GM21367 (cell line): ENCODE data around the gene MAML2.

ENCODE experiments used
- ATAC-seq: cut with Tn5 transposase; IDR thresholded peaks from one replicate; pipeline ENCODE4 v1.9.1; 2021; ENCODE audit not compliant: unreplicated experiment

MAML2 gene

DNA sequence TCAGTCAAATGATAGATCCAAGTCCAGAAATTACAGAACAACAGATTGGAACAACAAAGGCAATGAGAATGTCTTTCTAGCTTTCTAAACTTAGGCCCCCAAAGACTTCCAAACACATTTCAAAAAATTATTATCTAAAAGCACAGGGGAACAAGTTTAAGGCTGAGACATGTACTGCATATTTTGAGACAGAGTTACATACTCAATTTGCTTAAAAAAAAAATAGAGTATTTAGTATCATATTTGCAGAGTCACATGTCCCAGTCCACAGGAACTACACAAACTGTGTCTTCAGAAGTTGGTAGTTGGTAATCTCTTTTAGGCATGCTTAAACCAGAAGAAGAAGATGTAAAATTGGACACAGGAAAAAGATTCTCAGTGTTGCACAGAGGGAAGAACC, 127.2 kb downstream of the MAML2 start:
- ATAC-seq: no peak

DNA sequence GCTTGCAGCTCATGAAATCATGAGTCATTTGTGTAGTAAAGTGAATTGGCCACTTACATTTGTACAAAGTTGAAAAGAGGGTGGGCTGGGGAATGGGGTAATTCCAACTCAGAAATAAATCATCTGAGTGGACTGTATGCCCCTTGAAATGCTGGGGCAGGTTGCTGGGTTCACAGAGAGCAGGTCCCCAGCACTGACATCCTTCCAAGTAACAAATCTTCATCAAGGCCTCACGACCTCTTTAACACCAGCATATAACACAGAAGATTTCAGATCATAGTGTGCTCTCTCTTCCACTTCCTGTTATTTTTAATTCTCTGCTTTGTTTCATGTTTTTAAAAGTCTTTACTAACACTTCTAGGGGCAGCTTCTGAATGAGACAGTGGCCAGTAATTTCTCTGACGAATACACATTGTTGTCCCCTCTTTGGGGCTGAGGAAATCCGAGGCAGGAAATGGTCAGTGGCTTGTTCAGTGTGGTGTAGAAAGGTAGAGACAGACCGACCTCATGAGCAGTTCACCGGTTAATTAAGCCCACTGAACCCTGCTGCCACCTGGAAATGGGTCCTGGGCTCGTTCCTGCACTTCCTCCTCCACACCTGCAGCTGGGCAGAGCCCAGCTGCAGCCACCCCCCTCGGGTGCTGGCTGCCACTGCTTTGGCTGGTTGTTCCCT, 127.7 kb downstream of the MAML2 start:
- peak; percentile 68 for ATAC-seq

DNA sequence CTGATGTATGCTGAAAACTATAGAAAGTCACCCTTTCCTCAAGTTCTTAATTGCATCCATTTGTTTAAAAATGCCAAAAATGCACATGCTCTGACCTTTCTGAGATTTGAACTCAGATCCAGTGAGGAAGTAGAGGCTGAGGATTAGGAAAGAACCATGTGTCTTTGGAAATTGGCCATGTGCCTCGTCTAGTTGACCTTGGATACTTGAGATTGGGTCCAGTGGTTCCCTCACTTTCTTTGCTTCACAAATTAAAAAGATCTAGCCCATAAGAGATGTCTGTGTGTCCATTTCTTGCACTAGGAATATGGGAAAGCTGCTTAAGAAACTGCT, 128.3 kb downstream of the MAML2 start:
- no peak for ATAC-seq

- no peak for ATAC-seq
Observed at GRCh38 chr11:96213500-96213899, 129.5 kb downstream of the MAML2 start.

- ATAC-seq: no peak
Observed at GRCh38 chr11:96211436-96211835, 131.6 kb downstream of the MAML2 start.

DNA sequence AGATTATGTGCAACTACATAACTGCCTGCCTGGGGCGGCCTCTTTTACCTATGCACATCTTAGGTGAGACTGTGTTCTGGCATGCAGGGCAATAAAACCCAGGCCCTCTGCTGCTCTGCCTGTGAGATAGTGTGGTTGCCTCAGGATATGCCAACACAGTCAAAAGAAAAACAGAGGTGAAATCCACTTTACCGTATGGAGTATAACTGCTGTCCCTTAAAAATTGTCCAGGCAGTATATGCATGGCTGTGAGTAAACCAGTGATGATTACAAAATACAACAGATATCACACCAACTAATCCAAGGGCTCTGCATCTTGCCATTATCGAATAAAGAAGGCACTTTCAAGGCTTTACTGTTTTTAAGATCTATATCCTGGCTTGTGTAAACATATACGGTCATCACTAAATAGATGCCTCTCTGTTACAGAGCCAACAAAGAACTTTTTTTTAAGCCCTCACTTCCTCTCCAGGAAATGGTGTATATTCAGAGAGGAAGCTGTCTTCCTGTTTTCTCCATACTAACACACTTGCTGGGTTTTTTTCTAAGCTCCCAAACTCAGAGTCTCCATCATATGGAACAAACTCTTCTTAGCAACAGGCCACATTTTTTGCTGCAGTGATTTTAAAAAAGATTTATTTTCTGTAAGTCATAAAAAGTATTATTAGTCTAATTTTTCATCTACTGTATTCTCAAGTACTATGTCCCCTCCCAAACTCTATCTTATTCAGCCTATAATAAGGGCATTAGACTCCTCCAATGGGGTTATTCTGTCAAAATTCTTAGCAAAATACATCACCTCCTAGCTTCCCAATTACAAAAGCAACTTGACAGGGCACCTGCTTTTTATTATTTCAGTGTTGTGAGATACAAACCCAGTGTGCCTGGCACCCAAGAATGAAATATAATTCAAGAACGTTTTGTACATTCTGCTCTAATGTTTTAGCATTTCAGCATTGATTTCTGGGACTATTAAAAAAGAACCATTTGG, 135.2 kb downstream of the MAML2 start:
- no peak for ATAC-seq

GRCh38 chr11:96206955-96207354, 136.0 kb downstream of the MAML2 start:
- no peak for ATAC-seq

DNA sequence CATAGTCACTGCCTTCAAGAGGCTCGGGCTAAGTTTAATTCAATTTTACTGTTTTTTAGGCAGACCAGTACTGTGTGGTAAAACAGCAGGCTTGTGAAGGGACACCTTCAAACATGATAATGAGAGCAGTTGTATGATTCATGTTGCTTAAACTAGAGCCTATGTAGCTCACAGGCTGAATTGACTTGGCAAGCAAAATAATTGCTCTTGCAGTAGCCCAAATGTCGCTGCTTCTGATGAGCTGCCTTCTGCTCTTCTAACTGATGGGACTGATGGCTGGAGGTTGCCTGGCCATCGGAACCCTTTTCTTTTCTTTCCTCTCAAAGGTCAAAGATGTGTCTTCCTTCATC, 137.6 kb downstream of the MAML2 start:
- no peak for ATAC-seq

GRCh38 chr11:96204721-96205459, 138.1 kb downstream of the MAML2 start:
- no peak for ATAC-seq

- ATAC-seq: no peak
Observed at GRCh38 chr11:96204366-96204659, 138.7 kb downstream of the MAML2 start.

GRCh38 chr11:96203567-96204365, 139.2 kb downstream of the MAML2 start:
- no peak for ATAC-seq

- ATAC-seq: no peak
Observed at GRCh38 chr11:96200243-96200642, 142.8 kb downstream of the MAML2 start.

DNA sequence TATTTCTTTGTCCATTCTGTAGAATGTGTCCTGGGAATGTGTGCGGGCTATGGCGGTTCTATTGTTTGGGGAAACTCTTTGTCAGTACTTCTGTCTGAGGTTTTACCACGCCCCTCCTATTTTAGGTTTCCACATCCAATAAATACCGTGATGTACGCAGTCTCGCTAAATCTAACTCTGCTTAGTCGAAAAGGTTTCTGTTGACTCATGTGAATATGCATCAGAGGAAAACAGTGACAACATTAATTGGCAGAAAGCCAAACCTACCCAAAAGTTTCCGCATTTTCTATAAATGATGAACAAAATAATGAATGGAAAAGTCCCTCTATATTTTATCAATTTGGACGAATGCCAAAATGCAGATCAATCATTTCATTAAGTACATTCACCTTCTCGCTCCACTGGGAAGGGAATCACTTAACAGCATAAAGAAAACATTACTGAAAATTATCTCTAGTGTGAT, 143.4 kb downstream of the MAML2 start:
- no peak for ATAC-seq

GRCh38 chr11:96197801-96198701, 144.9 kb downstream of the MAML2 start:
- peak; percentile 58 for ATAC-seq

GRCh38 chr11:96197103-96197502, 145.9 kb downstream of the MAML2 start:
- ATAC-seq: no peak

GRCh38 chr11:96196181-96196662, 146.8 kb downstream of the MAML2 start:
- no peak for ATAC-seq

DNA sequence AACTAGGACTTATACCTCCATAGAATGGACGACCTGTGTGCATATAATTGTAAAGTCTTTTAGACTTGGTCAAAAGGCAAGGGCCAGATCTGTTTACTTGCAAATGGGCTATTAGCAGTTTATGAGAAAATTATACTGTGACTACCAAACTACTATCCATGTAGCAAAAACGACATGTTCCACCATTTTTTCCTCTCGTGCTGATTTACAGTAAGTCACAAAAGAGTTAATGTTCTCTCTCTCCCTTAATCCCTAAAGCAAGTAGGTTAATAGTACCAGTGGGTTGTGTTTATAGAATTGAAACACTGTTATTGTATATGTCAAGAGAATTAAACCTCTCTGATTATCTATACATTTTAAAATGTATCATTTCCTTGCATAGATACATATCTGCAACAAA, 147.3 kb downstream of the MAML2 start:
- ATAC-seq: no peak

DNA sequence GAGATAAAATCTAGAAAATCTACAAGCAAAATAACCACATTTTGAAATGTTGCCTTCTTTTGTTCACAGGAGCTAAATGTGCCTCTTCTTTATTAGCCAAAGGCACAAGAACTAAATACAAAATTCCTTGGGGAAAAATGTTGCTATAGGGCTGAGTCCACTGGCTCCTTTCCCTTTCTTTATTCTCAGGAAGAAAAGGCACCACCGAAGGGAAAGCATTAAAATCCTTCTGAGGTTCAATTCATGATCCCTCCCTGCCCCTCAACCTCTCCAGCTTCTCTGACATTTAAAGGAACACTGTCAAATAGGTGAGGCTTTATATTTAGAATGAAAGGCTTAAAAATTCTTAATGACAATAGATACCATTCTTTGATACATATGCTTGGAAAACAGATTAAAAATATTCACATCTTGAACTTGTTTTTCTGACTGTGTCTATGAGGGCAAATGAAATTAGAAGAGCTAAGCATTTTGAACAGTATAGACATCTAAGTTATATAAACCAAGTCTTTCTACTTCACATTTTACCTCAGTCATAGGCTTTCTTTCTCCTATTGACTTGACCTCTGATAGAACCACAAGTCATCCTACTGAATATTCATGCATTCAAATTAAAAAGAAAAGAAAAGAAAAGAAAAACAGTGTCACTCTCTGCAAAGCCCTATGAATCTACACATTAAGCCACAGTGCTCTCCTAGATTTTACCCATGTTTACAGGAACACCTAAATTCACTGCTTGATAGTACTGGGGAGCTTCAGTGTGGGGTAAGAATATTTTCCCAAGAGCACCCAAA, 148.2 kb downstream of the MAML2 start:
- ATAC-seq: no peak
